Thyroid gland (tissue), 4 donors: ENCODE results near the gene SPATA31D4.

Experiments used
- CTCF ChIP-seq, 6 experiments: fragments of 200-600 bp in 3 of 6; fragments of 450-650 bp in 3 of 6; sonication (generic) in 3 of 6; IDR thresholded peaks; one replicate each; pipeline ENCODE4 v1.5.1; 2016 to 2019; ENCODE audit warnings: antibody characterized with exemption in 6 of 6, mild to moderate bottlenecking in 2 of 6, inconsistent platforms in 1 of 6, moderate library complexity in 1 of 6
- POLR2A ChIP-seq, 2 donors: fragments of 450-650 bp; IDR thresholded peaks; one replicate each; pipeline ENCODE4 v1.6.1; 2017; ENCODE audit warnings: antibody characterized with exemption in 2 of 2, mild to moderate bottlenecking in 2 of 2, moderate library complexity in 1 of 2

GRCh38 chr9:81879501-81879916 lies 48.7 kb upstream of the SPATA31D4 start:
- no peak for TF ChIP-seq CTCF (IDR thresholded peaks at IDR 0.05)
- no peak for TF ChIP-seq POLR2A (IDR thresholded peaks at IDR 0.05)
